NCI-H1105 (cell line): ENCODE data around the gene YWHAH.

ENCODE experiments used
- DNase-seq: peaks from one replicate; lab custom pipeline; 2025; lab: John Stamatoyannopoulos, UW

The YWHAH gene

GRCh38 chr22:31950226-31950625 is 5.9 kb downstream of the YWHAH start:
- DNase-seq = no peak

DNA sequence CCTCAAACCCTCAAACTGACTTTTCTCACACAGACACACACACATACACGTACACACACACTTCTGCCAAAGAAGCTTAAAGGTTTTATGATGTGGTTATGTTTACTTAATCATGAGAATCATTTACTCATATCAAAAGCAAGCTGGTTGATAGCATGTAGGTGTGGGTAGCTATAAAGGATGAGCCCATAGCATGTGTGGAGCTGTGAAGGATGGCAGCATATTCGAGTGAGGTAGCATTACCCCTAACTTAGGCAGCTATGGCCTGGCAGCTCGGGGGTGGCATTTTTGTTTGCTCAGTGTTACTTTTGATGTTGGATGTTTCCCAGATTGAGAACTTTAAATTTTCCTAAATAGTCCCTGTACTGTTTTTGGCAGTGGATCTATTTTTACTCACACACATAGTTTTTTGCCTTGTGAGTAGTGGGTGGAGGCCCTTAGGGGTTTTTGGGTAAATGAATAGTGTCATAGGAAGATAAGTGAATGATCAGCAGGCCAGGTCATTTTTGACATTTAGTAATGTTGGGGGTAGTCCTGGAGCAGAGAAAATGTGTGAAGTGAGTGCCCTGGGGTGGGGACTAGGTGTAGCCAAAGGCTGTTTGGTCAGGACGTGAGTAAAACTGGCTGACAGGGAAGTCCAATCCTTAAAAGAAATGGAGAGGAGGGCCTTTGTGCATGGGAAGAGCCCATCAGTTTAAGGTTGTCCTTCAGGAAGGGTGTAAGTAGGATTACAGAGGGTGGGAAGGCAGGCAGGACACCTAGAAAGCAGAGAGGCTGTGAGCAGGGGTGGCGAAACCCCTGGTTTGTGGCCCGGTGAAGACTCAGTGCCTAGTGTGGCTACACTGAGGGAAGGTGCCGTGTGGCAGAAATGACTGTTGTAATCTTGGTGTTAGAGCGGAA is 7.1 kb downstream of the YWHAH start:
- no peak for DNase-seq

- no peak for DNase-seq
Measured at GRCh38 chr22:31952094-31952401, 7.7 kb downstream of the YWHAH start.

- no peak for DNase-seq
Measured at GRCh38 chr22:31952472-31952871, 8.1 kb downstream of the YWHAH start.

- no peak for DNase-seq
Measured at GRCh38 chr22:31953261-31953660, 8.9 kb downstream of the YWHAH start.

DNA sequence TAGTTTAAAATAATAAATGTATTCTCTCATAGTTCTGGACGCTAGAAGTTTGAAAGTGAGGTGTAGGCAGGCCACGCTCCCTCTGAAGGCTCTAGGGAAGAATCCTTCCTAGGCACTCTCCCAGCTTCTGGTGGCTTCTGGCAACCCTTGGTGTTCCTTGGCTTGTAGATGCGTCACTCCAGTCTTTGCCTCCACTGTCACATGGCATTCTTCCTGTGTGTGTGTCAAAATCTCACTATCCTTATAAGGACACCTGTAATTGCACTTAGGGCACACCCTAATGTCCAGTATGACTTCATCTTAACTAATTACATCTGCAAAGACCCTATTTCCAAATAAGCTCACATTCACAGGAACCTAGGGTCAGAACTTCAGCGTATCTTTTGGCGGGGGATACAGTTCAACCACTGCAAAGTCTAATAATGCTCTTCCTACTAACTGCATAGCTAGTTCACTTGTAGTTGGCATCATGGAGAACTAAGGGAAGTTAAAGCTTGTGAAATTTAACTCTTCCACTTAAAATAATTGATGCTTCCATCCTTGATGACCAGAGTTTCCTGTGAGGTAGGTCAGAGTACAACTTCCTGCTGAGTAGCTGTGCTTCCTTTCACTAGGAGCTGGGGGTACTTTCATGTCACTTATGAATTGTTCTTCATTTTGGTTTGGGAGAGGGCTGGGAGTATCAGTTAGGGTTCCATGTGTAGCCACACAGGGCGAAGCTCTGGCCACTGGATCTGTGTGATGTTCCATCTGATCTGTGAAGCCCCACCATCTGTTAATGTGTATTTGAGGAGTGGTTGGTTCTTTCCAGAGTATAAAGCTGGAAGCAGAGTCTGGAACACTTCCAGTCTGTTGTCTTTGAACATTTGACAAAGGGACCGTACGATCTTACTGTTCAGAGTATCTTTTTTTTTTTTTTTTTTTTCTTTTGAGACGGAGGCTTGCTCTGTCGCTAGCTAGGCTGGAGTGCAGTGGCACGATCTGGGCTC is 10.5 kb downstream of the YWHAH start:
- no peak for DNase-seq

DNA sequence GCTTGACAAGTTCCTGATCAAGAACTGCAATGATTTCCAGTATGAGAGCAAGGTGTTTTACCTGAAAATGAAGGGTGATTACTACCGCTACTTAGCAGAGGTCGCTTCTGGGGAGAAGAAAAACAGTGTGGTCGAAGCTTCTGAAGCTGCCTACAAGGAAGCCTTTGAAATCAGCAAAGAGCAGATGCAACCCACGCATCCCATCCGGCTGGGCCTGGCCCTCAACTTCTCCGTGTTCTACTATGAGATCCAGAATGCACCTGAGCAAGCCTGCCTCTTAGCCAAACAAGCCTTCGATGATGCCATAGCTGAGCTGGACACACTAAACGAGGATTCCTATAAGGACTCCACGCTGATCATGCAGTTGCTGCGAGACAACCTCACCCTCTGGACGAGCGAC is 12.0 kb downstream of the YWHAH start:
- DNase-seq = no peak

GRCh38 chr22:31957970-31958594 is 13.7 kb downstream of the YWHAH start:
- DNase-seq = no peak

DNA sequence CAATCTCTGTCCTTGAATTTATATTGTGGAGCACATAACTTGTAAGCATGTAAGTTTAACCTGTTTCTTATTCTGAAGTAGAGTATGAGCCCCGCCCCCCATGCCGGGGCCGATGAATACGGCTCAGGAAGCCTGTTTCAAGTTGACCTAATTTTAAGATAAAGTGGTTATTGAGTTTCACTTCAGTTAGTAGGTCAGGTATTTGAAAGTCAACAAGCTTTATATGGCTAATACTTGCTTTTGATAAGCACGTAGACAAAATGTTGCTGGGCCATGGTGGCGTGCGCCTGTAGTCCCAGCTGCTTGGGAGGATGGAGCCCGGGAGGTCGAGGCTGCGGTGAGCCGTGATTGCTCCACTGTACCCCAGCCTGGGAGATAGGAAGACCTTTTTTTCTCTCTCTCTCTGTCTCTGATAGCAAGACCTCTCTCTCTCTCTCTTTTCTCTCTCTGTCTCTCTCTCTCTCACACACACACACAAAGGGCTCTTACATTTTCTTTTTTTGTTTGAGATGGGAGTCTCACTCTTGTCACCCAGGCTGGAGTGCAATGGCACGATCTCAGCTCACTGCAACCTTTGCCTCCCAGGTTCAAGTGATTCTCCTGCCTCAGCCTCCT is 14.4 kb downstream of the YWHAH start:
- DNase-seq = no peak

DNA sequence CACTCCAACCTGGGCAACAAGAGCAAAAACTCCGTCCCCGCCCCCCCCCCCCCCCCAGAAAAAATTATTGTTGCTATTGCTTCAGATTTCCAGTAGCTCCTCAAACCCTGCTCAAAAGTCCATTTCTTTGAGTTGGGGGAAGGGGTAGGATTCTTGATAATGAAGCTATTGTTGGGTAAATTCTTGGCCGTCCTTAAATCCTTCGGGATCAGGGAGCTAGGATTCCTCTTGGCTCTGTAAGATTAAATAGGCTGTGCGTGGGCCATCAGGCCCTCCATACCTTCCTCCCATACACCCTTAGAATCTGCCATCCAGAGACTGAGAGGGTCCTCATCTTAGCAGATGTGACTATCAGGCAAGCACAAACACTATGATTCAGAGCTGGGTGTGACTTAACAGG is 16.4 kb downstream of the YWHAH start:
- no peak for DNase-seq

GRCh38 chr22:31962387-31963125 is 18.2 kb downstream of the YWHAH start:
- DNase-seq = no peak

DNA sequence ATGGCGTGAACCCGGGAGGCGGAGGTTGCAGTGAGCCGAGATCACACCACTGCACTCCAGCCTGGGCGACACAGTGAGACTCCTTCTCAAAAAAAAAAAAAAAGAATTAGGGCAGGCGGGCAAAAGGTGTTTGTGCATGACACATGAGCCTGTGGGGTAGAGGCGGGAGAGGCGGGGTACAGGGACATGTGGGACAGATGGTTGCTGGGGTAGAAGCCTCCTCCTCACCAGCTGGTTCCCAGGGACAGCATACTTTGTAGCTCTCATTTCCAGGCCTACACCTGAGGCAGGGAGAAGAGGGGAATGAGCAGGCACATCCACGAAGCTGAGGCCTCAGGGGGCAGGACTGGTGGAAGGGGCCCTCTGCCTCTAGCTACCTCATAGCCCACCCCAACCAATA is 23.7 kb downstream of the YWHAH start:
- DNase-seq = no peak

GRCh38 chr22:31969789-31970489 is 25.6 kb downstream of the YWHAH start:
- DNase-seq = peak; percentile 72

DNA sequence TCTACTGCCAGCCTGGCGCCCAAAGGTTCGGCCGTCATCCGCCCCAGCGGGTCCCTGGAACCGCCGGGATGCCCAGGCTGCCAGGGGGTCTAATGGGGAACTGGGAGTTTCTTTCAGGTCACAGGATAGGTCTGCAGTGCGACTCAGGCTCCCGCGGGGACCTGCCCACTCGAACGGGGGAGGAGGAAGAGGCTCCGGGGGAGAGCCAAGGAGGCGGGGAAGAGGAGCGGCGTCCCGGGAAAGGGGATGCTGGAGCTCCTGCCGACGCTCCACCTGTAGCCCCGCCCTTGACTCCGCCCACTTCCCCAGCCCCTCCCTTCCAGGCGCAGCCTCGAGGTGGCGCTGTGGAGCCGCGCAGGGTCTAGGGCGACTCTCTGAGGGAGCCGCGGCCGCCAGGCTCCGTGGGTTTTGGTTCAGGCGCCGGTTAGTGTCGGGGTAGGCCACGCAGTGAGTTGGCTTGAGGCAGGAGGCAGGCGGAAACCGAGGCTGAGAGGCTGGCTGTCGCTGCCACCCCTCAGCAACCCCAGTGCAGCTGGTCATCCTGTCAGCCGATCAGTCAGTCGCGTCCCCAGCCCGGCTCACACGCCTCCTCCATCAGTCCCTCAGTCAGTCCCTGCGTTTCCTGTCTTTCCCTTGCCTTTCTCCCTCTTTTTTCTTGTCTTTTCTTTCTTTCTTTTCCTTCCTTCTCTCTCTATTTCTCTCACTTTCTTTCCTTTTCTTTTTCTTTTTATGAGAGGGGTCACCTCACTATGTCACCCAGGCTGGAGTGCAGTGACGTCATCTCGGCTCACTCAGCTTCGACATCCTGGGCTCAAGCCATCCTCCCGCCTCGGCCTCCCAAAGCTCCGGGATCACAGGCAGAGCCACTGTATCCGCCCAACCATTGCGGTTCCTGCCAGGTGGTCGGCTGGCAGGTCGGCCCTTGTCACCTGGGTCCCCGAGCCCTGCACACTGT is 26.4 kb downstream of the YWHAH start:
- DNase-seq = peak; percentile 62

GRCh38 chr22:31972180-31972579 is 27.8 kb downstream of the YWHAH start:
- no peak for DNase-seq

GRCh38 chr22:31973739-31974138 is 29.4 kb downstream of the YWHAH start:
- no peak for DNase-seq

DNA sequence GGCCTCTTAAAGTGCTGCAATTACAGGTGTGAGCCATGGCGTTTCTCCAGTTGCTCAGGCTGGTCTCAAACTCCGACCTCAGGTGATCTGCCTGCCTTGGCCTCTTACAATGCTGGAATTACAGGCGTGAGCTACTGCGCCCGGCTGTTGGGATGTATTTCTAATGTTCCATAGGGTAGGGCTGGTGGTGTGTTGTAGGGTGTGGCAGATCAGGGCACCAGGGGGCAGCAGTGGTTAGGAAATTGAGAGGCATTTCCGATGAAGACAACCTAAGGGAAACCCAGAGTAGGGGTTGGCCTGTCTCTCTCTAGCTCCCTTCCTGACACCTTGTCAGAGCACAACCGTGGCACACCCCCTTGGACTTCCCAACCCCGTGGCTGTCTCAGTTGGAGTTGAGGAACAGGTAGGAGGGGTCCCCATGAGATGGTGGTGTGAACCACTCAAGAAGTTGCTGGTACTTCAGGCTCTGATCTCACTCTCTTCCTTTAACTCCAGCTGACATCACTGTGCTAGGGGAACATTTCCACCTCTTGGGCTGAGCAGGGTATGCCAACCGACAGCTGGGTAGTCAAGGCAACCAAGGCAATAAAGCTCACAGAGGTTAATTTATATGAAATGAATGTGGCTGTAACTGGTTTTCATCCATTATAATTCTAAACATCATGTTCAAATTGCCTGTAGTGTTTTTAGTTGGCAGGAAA is 33.0 kb downstream of the YWHAH start:
- DNase-seq = peak; percentile 44

DNA sequence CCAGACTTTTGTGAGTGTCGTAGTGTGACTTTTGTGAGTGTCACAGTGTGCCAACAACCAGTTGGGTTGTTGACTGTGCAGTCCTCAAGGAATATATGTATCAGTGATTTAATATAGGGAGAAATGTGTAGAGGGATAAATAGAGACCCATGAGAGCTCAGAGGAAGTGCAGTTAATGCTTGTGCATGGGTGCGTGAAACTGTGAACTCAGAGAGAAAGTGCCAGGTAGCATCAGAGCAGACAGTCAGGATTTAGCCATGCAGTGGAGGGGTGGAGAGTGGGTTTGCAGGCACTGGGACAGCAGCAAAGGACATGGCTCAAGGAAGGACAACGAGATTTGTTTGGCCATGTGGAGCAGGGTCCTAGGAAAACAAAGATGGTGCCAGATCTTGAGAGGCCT is 33.6 kb downstream of the YWHAH start:
- no peak for DNase-seq

DNA sequence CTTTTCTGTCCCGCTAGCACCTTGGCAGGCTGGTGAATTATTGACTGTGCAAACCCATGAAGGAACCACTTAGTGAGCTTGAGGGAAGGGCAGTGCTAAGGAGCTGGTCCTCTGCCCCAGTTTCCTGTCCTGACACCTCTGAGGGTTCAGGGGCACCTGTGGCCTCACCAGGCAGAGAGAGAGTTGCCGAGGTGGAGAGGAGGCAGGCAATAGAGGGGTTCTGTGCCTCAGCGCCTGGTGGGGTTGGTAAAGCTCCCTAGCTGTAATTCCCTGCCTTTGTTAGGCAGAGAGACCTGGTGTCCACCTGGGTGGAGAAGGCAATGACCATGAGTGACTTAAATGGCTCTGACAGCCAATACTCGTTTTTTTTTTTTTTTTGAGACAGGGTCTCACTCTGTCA is 36.3 kb downstream of the YWHAH start:
- no peak for DNase-seq
